Measurements from ENCODE around the gene LARP1B. TPM values are rescaled to one million over a fixed set of nuclear protein-coding genes. Genes with fewer than 3 reads are reported as not detected.

LARP1B gene
- total and polyA plus RNA-seq, 2 of the 8 experiments (the other 6 are each of a cell fraction or from before 2014, with no cell fraction given), result 10.6 to 47.0 TPM

GRCh38 chr4:128168701-128169100, 107.6 kb downstream of the LARP1B start:
- CTCF ChIA-PET (ENCODE audit: partially characterized antibody), result no interaction called here
- H2BK20ac ChIP-seq (ENCODE audit: low read length), result no peak overlapping the region
- POLR2A ChIA-PET (ENCODE audit: partially characterized antibody), result no interaction called here
- TF ChIP-seq RNF2 (IDR thresholded peaks at IDR 0.05; ENCODE audit: borderline replicate concordance, low read depth, low read length, missing control alignments, poor library complexity, severe bottlenecking), result no peak

More at GRCh38 chr4:128168701-128169100, 107.6 kb downstream of the LARP1B start:
- no peaks in the 10 kb centered on the region for H3K79me1 ChIP-seq (ENCODE audit: low read depth, low read length)
- no peak overlapping the region for H4K91ac ChIP-seq (replicated peaks; ENCODE audit: insufficient read length, low read length)
- no peak overlapping the region for H3K4me3 ChIP-seq (ENCODE audit: extremely low read depth in 1 of 4, insufficient read depth in 2 of 4, low read depth in 3 of 4, low read length in 4 of 4)
- no peak overlapping the region for H3K4me2 ChIP-seq (ENCODE audit: insufficient read depth in 1 of 2, low read depth in 2 of 2, low read length in 2 of 2)
- no peak overlapping the region for H4K5ac ChIP-seq (ENCODE audit: insufficient read length, low read depth, low read length)
- H3K9ac ChIP-seq (replicated peaks in 1 of 4; ENCODE audit: extremely low read depth in 1 of 4, low read depth in 3 of 4, low read length in 3 of 4), result no peak overlapping the region
- no peak overlapping the region for H2AK5ac ChIP-seq (ENCODE audit: low read depth, low read length)
- no peak overlapping the region for H2BK5ac ChIP-seq (ENCODE audit: low read depth, low read length)
- no peaks in the 10 kb centered on the region; a peak in 1 of 4 replicates for H3K79me2 ChIP-seq (ENCODE audit: control insufficient read depth in 1 of 2, insufficient read depth in 2 of 2, low read length in 2 of 2)
- no peak overlapping the region for H3K56ac ChIP-seq (replicated peaks; ENCODE audit: insufficient read length, low read depth, low read length)
- 92% methylated on average over 2 of the region's 2 CpGs; no CpG with 5 or more reads in 1 of the 2 experiments for WGBS, 2 experiments (ENCODE audit: extremely low coverage in 1 of 2, insufficient coverage in 1 of 2, insufficient read length in 1 of 2, insufficient replicate concordance in 2 of 2, low coverage in 1 of 2, low lambda C conversion rate in 2 of 2, missing lambda C conversion rate in 1 of 2)
- H2BK120ac ChIP-seq (replicated peaks; ENCODE audit: low read depth, low read length), result no peak overlapping the region
- no peak for FAIRE-seq
- DNase-seq (ENCODE audit: low read depth in 1 of 2, low spot score in 2 of 2), result no peak
- no peaks in the 10 kb centered on the region for H4K20me1 ChIP-seq (replicated peaks in 1 of 2; ENCODE audit: control insufficient read depth in 1 of 2, insufficient read depth in 2 of 2, low read length in 2 of 2)
- H3K4me1 ChIP-seq (replicated peaks in 1 of 4; ENCODE audit: control insufficient read depth in 3 of 4, insufficient read depth in 4 of 4, low read length in 3 of 4), result peaks cover 0 to 1% (median 0%) of the 10 kb centered on the region in 4 experiments; a peak in 1 of 7 replicates
- no peaks in the 10 kb centered on the region; the same call in 1 of the 2 replicates for H3K23me2 ChIP-seq (ENCODE audit: low read depth, low read length)
- H3K36me3 ChIP-seq (ENCODE audit: control insufficient read depth in 2 of 4, insufficient read depth in 4 of 4, low read length in 3 of 4), result no peaks in the 10 kb centered on the region
- no peaks in the 10 kb centered on the region for H3K27me3 ChIP-seq (replicated peaks in 1 of 4; ENCODE audit: control insufficient read depth in 3 of 4, extremely low read depth in 1 of 4, insufficient read depth in 3 of 4, low read length in 3 of 4)
- H3K4ac ChIP-seq (replicated peaks; ENCODE audit: insufficient read length, low read depth, low read length), result no peak overlapping the region
- H3K9me3 ChIP-seq (ENCODE audit: insufficient read depth in 2 of 2, low read depth in 1 of 2, low read length in 1 of 2), result no peaks in the 10 kb centered on the region
- no peak overlapping the region for H2BK15ac ChIP-seq (ENCODE audit: low read length)
- H2AFZ ChIP-seq (ENCODE audit: low read length), result no peak overlapping the region
- no peak overlapping the region for H3K18ac ChIP-seq (ENCODE audit: extremely low read depth, low read length)
- no peak overlapping the region for H3K14ac ChIP-seq (ENCODE audit: insufficient read length)
- H3K27ac ChIP-seq (ENCODE audit: low read depth, low read length), result no peak overlapping the region
- no peak overlapping the region for H3K23ac ChIP-seq (ENCODE audit: insufficient read length)
- no peak overlapping the region for H4K8ac ChIP-seq (ENCODE audit: extremely low read depth, insufficient read depth, low read length)
- H2BK12ac ChIP-seq (ENCODE audit: low read depth, low read length), result no peak overlapping the region

Measured in H1 (cell line).